Calu3 (cell line): ENCODE data around the gene TMEM232. TPM values are rescaled to one million over a fixed set of nuclear protein-coding genes. Genes with fewer than 3 reads are reported as not detected.

ENCODE experiments used
- BruUV-seq: library from RNA; stranded (reverse); fragments of 400-500 nt; replicated peaks from 2 replicates; lab custom pipeline; 2021; lab: Mats Ljungman, UMichigan
- CTCF ChIA-PET: fragments of 300-600 bp; sonication (Branson Sonifier 250); formaldehyde crosslinking; loops from one replicate; lab custom pipeline; 2022; ENCODE audit warnings: antibody characterized with exemption; lab: Charles Lee
- DNase-seq: peaks from one replicate; pipeline ENCODE4 v3.0.0; 2022
- H3K27ac Mint-ChIP-seq: one replicate; pipeline ENCODE4 v1.8.0; 2022; ENCODE audit warnings: mixed read lengths; ENCODE audit not compliant: unreplicated experiment
- H3K27me3 Mint-ChIP-seq: one replicate; pipeline ENCODE4 v1.8.0; 2022; ENCODE audit warnings: mixed read lengths; ENCODE audit not compliant: unreplicated experiment
- H3K36me3 Mint-ChIP-seq: one replicate; pipeline ENCODE4 v1.8.0; 2022; ENCODE audit warnings: mild to moderate bottlenecking, moderate library complexity, mixed read lengths; ENCODE audit not compliant: insufficient read depth, unreplicated experiment
- H3K4me1 Mint-ChIP-seq: one replicate; pipeline ENCODE4 v1.8.0; 2022; ENCODE audit warnings: mild to moderate bottlenecking, low read depth, mixed read lengths; ENCODE audit not compliant: unreplicated experiment
- H3K4me3 Mint-ChIP-seq: one replicate; pipeline ENCODE4 v1.8.0; 2022; ENCODE audit warnings: mild to moderate bottlenecking, low read depth, moderate library complexity, mixed read lengths; ENCODE audit not compliant: unreplicated experiment
- H3K9me3 Mint-ChIP-seq: one replicate; pipeline ENCODE4 v1.8.0; 2022; ENCODE audit warnings: low read depth, mixed read lengths; ENCODE audit not compliant: unreplicated experiment
- CTCF ChIP-seq: fragments of 200-600 bp; IDR thresholded peaks from one replicate; pipeline ENCODE4 v1.8.0; 2022; ENCODE audit warnings: antibody characterized with exemption; ENCODE audit not compliant: unreplicated experiment
- intact Hi-C: fragments of 100-400 bp; cut with micrococcal nuclease; formaldehyde crosslinking; loops from one replicate; pipeline ENCODE4 v1.10.0; 2022; ENCODE audit not compliant: unreplicated experiment
- total RNA-seq: library from RNA; stranded (reverse); gene quantifications from 2 replicates; pipeline ENCODE4 v1.2.3, GENCODE V29; 2022

Gene TMEM232
- total RNA-seq, 1 experiment from 2014 or later, result 1.6 TPM

DNA sequence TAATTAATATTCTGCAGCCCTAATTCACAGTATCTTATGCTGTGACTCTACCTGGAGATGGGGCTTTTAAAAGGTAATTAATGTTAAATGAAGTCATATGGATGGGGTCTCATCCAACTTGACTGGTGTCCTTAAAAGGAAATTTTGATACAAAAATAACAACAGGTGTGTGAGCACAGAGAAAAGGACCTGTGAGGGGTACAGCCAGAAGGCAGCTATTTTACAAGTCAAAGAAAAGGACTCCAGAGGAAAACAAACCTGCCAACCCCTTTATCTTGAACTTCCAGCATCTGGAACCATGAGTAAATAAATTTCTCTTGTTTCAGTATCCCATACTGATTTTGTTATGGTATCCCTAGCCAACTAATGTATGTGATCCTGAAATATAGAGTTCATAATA is 250.3 kb downstream of the TMEM232 start:
- no peak for DNase-seq
- Mint-ChIP-seq H3K27me3 (peaks cover 5% of the 10 kb centered on the region), H3K36me3 (no peaks in the 10 kb centered on the region), H3K27ac (no peak overlapping the region), H3K4me1 (peaks cover 10% of the 10 kb centered on the region), H3K9me3 (peaks cover 4% of the 10 kb centered on the region), H3K4me3 (no peak overlapping the region)
- intact Hi-C loops, result no loop called here
- BruUV-seq, result no TSS peak
- CTCF ChIA-PET, result no interaction called here
- TF ChIP-seq CTCF, result no peak

DNA sequence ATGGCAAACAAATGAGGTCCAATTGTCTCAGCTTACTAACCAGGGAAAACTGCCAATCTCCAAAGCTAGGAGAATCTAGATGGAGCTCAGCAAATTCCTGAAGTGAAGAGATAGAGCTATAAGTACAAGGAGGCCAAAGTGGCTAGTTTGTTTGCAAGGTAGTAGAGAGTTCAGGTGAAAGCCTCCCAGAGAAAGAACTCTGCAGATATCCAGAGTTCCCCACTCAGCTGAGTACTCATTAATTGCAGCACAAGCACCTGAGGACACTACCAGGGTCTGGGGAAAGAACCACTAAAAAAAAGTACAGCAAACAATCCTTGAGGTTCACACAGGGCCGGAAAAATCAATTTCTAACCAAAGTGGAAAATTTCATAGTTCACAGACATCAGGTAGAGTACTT is 250.9 kb downstream of the TMEM232 start:
- intact Hi-C loops, result no loop called here
- DNase-seq, result no peak
- Mint-ChIP-seq H3K36me3 (no peaks in the 10 kb centered on the region), H3K4me3 (no peak overlapping the region), H3K4me1 (peaks cover 10% of the 10 kb centered on the region), H3K27me3 (peaks cover 12% of the 10 kb centered on the region), H3K27ac (no peak overlapping the region), H3K9me3 (peaks cover 4% of the 10 kb centered on the region)
- no peak for TF ChIP-seq CTCF
- CTCF ChIA-PET, result no interaction called here
- no TSS peak for BruUV-seq

DNA sequence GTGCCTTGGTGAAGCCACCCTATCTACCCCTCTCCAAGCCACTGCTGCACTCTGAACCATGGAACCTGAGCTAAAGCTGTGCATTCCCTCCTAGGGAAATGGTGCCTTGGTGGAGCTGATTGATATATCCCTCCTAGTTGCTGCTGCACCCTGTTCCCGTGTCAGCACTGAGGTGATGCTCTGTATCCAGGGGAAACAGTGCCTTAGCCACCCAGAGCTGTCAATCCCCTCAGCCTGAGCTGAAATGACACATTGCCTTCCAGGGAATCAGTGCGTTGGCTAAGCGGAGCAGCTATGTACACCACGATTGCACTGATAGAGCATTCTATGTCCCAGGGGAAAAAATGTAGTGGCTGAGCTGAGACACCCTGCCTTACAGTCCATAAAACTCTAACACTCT is 257.0 kb downstream of the TMEM232 start:
- H3K4me1 Mint-ChIP-seq, result no peaks in the 10 kb centered on the region
- BruUV-seq, result no TSS peak
- H3K4me3 Mint-ChIP-seq, result no peak overlapping the region
- peaks cover 27% of the 10 kb centered on the region for H3K27me3 Mint-ChIP-seq
- DNase-seq, result no peak
- intact Hi-C loops, result no loop called here
- no peaks in the 10 kb centered on the region for H3K36me3 Mint-ChIP-seq
- H3K9me3 Mint-ChIP-seq, result peaks cover 4% of the 10 kb centered on the region
- no peak for TF ChIP-seq CTCF
- H3K27ac Mint-ChIP-seq, result no peak overlapping the region
- CTCF ChIA-PET, result no interaction called here

GRCh38 chr5:110463106-110463505 is 263.4 kb downstream of the TMEM232 start:
- Mint-ChIP-seq H3K4me3 (no peak overlapping the region), H3K36me3 (no peaks in the 10 kb centered on the region)

More at GRCh38 chr5:110463106-110463505, 263.4 kb downstream of the TMEM232 start:
- Mint-ChIP-seq H3K27ac (no peak overlapping the region), H3K27me3 (no peaks in the 10 kb centered on the region), H3K4me1 (no peaks in the 10 kb centered on the region), H3K9me3 (no peaks in the 10 kb centered on the region)
- no peak for TF ChIP-seq CTCF
- intact Hi-C loops, result no loop called here
- BruUV-seq, result no TSS peak
- CTCF ChIA-PET, result interaction anchor here (0.6 kb wide), 1 partner anchor 158 kb away, joined by 3 read pairs; no protein-coding TSS in a partner anchor
- no peak for DNase-seq
